Measurements from ENCODE around the gene ITGB8.
A peak's percentile ranks its signal among the peaks of the same experiment; 100 is the strongest.

DNA sequence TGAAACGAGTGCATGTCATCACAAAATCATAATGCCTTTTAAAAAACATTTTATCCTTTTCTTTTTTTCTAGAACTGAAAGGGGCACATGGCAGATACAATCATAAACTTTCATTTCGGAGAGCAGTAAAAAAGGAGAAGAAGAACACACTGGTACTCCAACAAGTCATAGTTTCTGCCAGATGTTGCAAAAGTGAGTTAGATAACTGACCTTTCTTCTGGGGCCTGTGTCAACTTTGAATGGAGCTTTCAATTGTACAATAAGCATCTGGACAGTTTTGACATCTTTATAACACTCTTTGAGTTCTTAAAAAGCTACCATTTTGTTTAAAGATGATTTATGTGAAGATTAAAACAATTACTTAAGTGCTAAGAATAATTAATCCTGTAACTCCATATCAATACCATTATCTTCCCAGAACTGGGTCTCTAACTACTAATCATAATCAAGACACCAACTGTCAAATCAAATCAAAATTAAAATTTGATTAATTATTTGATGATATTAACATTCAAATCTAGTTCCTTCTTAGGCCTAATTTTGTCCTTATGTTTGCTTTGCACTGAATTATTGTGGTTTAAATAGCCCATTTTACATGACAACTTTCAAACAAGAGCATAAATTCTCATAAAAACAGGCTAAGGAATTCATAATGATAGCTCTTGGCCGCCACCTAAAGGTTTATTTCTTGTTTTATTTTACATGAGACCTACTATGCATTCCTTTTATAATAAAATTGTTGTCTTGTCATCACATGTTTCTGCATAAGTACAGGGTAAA, 19.5 kb upstream of the ITGB8 start:
- TF ChIP-seq, protein P1, sequence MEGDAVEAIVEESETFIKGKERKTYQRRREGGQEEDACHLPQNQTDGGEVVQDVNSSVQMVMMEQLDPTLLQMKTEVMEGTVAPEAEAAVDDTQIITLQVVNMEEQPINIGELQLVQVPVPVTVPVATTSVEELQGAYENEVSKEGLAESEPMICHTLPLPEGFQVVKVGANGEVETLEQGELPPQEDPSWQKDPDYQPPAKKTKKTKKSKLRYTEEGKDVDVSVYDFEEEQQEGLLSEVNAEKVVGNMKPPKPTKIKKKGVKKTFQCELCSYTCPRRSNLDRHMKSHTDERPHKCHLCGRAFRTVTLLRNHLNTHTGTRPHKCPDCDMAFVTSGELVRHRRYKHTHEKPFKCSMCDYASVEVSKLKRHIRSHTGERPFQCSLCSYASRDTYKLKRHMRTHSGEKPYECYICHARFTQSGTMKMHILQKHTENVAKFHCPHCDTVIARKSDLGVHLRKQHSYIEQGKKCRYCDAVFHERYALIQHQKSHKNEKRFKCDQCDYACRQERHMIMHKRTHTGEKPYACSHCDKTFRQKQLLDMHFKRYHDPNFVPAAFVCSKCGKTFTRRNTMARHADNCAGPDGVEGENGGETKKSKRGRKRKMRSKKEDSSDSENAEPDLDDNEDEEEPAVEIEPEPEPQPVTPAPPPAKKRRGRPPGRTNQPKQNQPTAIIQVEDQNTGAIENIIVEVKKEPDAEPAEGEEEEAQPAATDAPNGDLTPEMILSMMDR (conservative IDR thresholded peaks at IDR 0.05; ENCODE audit: low read depth in 2 of 2): peak in 1 of 2 experiments; percentile 67
- TF ChIP-seq EZH2 (IDR thresholded peaks at IDR 0.05; ENCODE audit: low read depth, unreplicated experiment): no peak
- TF ChIP-seq POLR2AphosphoS5 (IDR thresholded peaks at IDR 0.05; ENCODE audit: low read depth): no peak
- TF ChIP-seq, protein P2, sequence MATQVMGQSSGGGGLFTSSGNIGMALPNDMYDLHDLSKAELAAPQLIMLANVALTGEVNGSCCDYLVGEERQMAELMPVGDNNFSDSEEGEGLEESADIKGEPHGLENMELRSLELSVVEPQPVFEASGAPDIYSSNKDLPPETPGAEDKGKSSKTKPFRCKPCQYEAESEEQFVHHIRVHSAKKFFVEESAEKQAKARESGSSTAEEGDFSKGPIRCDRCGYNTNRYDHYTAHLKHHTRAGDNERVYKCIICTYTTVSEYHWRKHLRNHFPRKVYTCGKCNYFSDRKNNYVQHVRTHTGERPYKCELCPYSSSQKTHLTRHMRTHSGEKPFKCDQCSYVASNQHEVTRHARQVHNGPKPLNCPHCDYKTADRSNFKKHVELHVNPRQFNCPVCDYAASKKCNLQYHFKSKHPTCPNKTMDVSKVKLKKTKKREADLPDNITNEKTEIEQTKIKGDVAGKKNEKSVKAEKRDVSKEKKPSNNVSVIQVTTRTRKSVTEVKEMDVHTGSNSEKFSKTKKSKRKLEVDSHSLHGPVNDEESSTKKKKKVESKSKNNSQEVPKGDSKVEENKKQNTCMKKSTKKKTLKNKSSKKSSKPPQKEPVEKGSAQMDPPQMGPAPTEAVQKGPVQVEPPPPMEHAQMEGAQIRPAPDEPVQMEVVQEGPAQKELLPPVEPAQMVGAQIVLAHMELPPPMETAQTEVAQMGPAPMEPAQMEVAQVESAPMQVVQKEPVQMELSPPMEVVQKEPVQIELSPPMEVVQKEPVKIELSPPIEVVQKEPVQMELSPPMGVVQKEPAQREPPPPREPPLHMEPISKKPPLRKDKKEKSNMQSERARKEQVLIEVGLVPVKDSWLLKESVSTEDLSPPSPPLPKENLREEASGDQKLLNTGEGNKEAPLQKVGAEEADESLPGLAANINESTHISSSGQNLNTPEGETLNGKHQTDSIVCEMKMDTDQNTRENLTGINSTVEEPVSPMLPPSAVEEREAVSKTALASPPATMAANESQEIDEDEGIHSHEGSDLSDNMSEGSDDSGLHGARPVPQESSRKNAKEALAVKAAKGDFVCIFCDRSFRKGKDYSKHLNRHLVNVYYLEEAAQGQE (IDR thresholded peaks at IDR 0.05; ENCODE audit: unreplicated experiment): no peak
- no peak for TF ChIP-seq CREB1 (CRISPR knock-in tag; IDR thresholded peaks at IDR 0.05; ENCODE audit: low read depth)

Data from GM23338 (cell line).